ENCODE data around the gene TNS4.

TNS4 gene

GRCh38 chr17:40479754-40480480 lies 21.5 kb downstream of the TNS4 start:
- H3K27ac ChIP-seq (ENCODE audit: low read depth, low read length), result no peak overlapping the region
- peak overlapping the region; percentile 86 for H2BK5ac ChIP-seq (ENCODE audit: low read length)
- H3K23ac ChIP-seq (ENCODE audit: low read length), result no peak overlapping the region
- no peaks in the 10 kb centered on the region for H3K36me3 ChIP-seq (ENCODE audit: control insufficient read depth, insufficient read depth, low read length)
- peak overlapping the region; percentile 73 for H2AK5ac ChIP-seq (ENCODE audit: low read length)
- no peaks in the 10 kb centered on the region for H3K79me1 ChIP-seq (ENCODE audit: low read length)
- H3K4me2 ChIP-seq (ENCODE audit: low read length), result no peak overlapping the region
- no peak overlapping the region for H2BK15ac ChIP-seq (replicated peaks; ENCODE audit: low read depth)
- peak overlapping the region; percentile 49 for H3K4ac ChIP-seq (ENCODE audit: low read depth, low read length)
- no peaks in the 10 kb centered on the region for H3K79me2 ChIP-seq (ENCODE audit: control insufficient read depth, insufficient read depth, low read length)
- H4K5ac ChIP-seq (ENCODE audit: low read length), result no peak overlapping the region
- peak overlapping the region; percentile 57 for H3K18ac ChIP-seq (ENCODE audit: low read length)
- WGBS (ENCODE audit: extremely low coverage, insufficient coverage, low lambda C conversion rate), result no CpG with 5 or more reads among the region's 9 CpGs
- peaks cover 26% of the 10 kb centered on the region for H3K4me1 ChIP-seq (ENCODE audit: control insufficient read depth, low read depth, low read length)
- H4K8ac ChIP-seq (ENCODE audit: low read depth, low read length), result no peak overlapping the region
- no peak for DNase-seq
- peak overlapping the region; percentile 1 for H3K9ac ChIP-seq (ENCODE audit: low read length)
- no peak overlapping the region for H3K4me3 ChIP-seq (ENCODE audit: low read length)
- peak overlapping the region; percentile 63 for H3K56ac ChIP-seq (ENCODE audit: low read length)
- H3K27me3 ChIP-seq (ENCODE audit: insufficient read depth, low read length, poor library complexity), result no peaks in the 10 kb centered on the region
- H2BK120ac ChIP-seq (ENCODE audit: low read depth, low read length), result peak overlapping the region; percentile 14

- Histone ChIP-seq H3K4me3 (ENCODE audit: low read length) (no peak overlapping the region), H3K4ac (ENCODE audit: low read depth, low read length) (no peak overlapping the region), H2BK120ac (ENCODE audit: low read depth, low read length) (no peak overlapping the region), H3K4me2 (ENCODE audit: low read length) (no peak overlapping the region), H3K79me2 (ENCODE audit: control insufficient read depth, insufficient read depth, low read length) (no peaks in the 10 kb centered on the region), H3K56ac (ENCODE audit: low read length) (no peak overlapping the region), H2AK5ac (ENCODE audit: low read length) (no peak overlapping the region), H2BK15ac (replicated peaks; ENCODE audit: low read depth) (no peak overlapping the region), H3K79me1 (ENCODE audit: low read length) (no peaks in the 10 kb centered on the region), H3K27me3 (ENCODE audit: insufficient read depth, low read length, poor library complexity) (no peaks in the 10 kb centered on the region), H3K4me1 (ENCODE audit: control insufficient read depth, low read depth, low read length) (peaks cover 14% of the 10 kb centered on the region), H2BK5ac (ENCODE audit: low read length) (no peak overlapping the region), H3K18ac (ENCODE audit: low read length) (no peak overlapping the region), H3K27ac (ENCODE audit: low read depth, low read length) (no peak overlapping the region), H4K8ac (ENCODE audit: low read depth, low read length) (no peak overlapping the region), H4K5ac (ENCODE audit: low read length) (no peak overlapping the region), H3K9ac (ENCODE audit: low read length) (no peak overlapping the region), H3K36me3 (ENCODE audit: control insufficient read depth, insufficient read depth, low read length) (no peaks in the 10 kb centered on the region), H3K23ac (ENCODE audit: low read length) (no peak overlapping the region)
- no peak for DNase-seq
- no CpG with 5 or more reads among the region's 13 CpGs for WGBS (ENCODE audit: extremely low coverage, insufficient coverage, low lambda C conversion rate)
Observed at GRCh38 chr17:40478486-40478885, 22.9 kb downstream of the TNS4 start.

GRCh38 chr17:40477796-40478195 lies 23.6 kb downstream of the TNS4 start:
- no peak overlapping the region for H3K56ac ChIP-seq (ENCODE audit: low read length)
- no CpG with 5 or more reads among the region's 1 CpG for WGBS (ENCODE audit: extremely low coverage, insufficient coverage, low lambda C conversion rate)
- H2BK5ac ChIP-seq (ENCODE audit: low read length), result no peak overlapping the region
- H3K4me1 ChIP-seq (ENCODE audit: control insufficient read depth, low read depth, low read length), result peaks cover 12% of the 10 kb centered on the region
- no peak overlapping the region for H3K4ac ChIP-seq (ENCODE audit: low read depth, low read length)
- H3K4me3 ChIP-seq (ENCODE audit: low read length), result no peak overlapping the region
- H3K23ac ChIP-seq (ENCODE audit: low read length), result no peak overlapping the region
- H2BK15ac ChIP-seq (replicated peaks; ENCODE audit: low read depth), result no peak overlapping the region
- H4K5ac ChIP-seq (ENCODE audit: low read length), result no peak overlapping the region
- no peak overlapping the region for H3K27ac ChIP-seq (ENCODE audit: low read depth, low read length)
- no peak overlapping the region for H2AK5ac ChIP-seq (ENCODE audit: low read length)
- H3K9ac ChIP-seq (ENCODE audit: low read length), result no peak overlapping the region
- no peaks in the 10 kb centered on the region for H3K79me2 ChIP-seq (ENCODE audit: control insufficient read depth, insufficient read depth, low read length)
- H3K79me1 ChIP-seq (ENCODE audit: low read length), result no peaks in the 10 kb centered on the region
- no peaks in the 10 kb centered on the region for H3K36me3 ChIP-seq (ENCODE audit: control insufficient read depth, insufficient read depth, low read length)
- H4K8ac ChIP-seq (ENCODE audit: low read depth, low read length), result no peak overlapping the region
- H3K4me2 ChIP-seq (ENCODE audit: low read length), result no peak overlapping the region
- no peak overlapping the region for H3K18ac ChIP-seq (ENCODE audit: low read length)
- H2BK120ac ChIP-seq (ENCODE audit: low read depth, low read length), result no peak overlapping the region
- no peaks in the 10 kb centered on the region for H3K27me3 ChIP-seq (ENCODE audit: insufficient read depth, low read length, poor library complexity)
- no peak for DNase-seq

GRCh38 chr17:40475234-40475908 lies 26.1 kb downstream of the TNS4 start:
- no peak overlapping the region for H3K23ac ChIP-seq (ENCODE audit: low read length)
- no peaks in the 10 kb centered on the region for H3K79me2 ChIP-seq (ENCODE audit: control insufficient read depth, insufficient read depth, low read length)
- peak overlapping the region; percentile 72 for H3K56ac ChIP-seq (ENCODE audit: low read length)
- H3K4me3 ChIP-seq (ENCODE audit: low read length), result no peak overlapping the region
- peaks cover 7% of the 10 kb centered on the region for H3K4me1 ChIP-seq (ENCODE audit: control insufficient read depth, low read depth, low read length)
- no peak for DNase-seq
- H2BK15ac ChIP-seq (replicated peaks; ENCODE audit: low read depth), result no peak overlapping the region
- H4K5ac ChIP-seq (ENCODE audit: low read length), result no peak overlapping the region
- no peak overlapping the region for H2BK120ac ChIP-seq (ENCODE audit: low read depth, low read length)
- WGBS (ENCODE audit: extremely low coverage, insufficient coverage, low lambda C conversion rate), result no CpG with 5 or more reads among the region's 18 CpGs
- H3K27me3 ChIP-seq (ENCODE audit: insufficient read depth, low read length, poor library complexity), result no peaks in the 10 kb centered on the region
- no peaks in the 10 kb centered on the region for H3K79me1 ChIP-seq (ENCODE audit: low read length)
- H4K8ac ChIP-seq (ENCODE audit: low read depth, low read length), result no peak overlapping the region
- H3K36me3 ChIP-seq (ENCODE audit: control insufficient read depth, insufficient read depth, low read length), result no peaks in the 10 kb centered on the region
- H3K18ac ChIP-seq (ENCODE audit: low read length), result peak overlapping the region; percentile 51
- no peak overlapping the region for H2AK5ac ChIP-seq (ENCODE audit: low read length)
- H3K27ac ChIP-seq (ENCODE audit: low read depth, low read length), result no peak overlapping the region
- peak overlapping the region; percentile 21 for H3K4ac ChIP-seq (ENCODE audit: low read depth, low read length)
- H3K4me2 ChIP-seq (ENCODE audit: low read length), result no peak overlapping the region
- peak overlapping the region; percentile 17 for H2BK5ac ChIP-seq (ENCODE audit: low read length)
- H3K9ac ChIP-seq (ENCODE audit: low read length), result peak overlapping the region; percentile 42

GRCh38 chr17:40474419-40475002 lies 26.9 kb downstream of the TNS4 start:
- Histone ChIP-seq H3K27ac (ENCODE audit: low read depth, low read length) (no peak overlapping the region), H2BK120ac (ENCODE audit: low read depth, low read length) (no peak overlapping the region), H3K9ac (ENCODE audit: low read length) (peak overlapping the region; percentile 54), H3K4me1 (ENCODE audit: control insufficient read depth, low read depth, low read length) (peaks cover 2% of the 10 kb centered on the region), H3K4me2 (ENCODE audit: low read length) (no peak overlapping the region), H3K18ac (ENCODE audit: low read length) (no peak overlapping the region), H3K27me3 (ENCODE audit: insufficient read depth, low read length, poor library complexity) (no peaks in the 10 kb centered on the region), H3K79me2 (ENCODE audit: control insufficient read depth, insufficient read depth, low read length) (no peaks in the 10 kb centered on the region), H2BK5ac (ENCODE audit: low read length) (no peak overlapping the region), H4K5ac (ENCODE audit: low read length) (no peak overlapping the region), H3K79me1 (ENCODE audit: low read length) (no peaks in the 10 kb centered on the region), H3K56ac (ENCODE audit: low read length) (peak overlapping the region; percentile 35), H3K23ac (ENCODE audit: low read length) (no peak overlapping the region), H3K4ac (ENCODE audit: low read depth, low read length) (no peak overlapping the region), H4K8ac (ENCODE audit: low read depth, low read length) (no peak overlapping the region), H2AK5ac (ENCODE audit: low read length) (no peak overlapping the region), H3K4me3 (ENCODE audit: low read length) (no peak overlapping the region), H2BK15ac (replicated peaks; ENCODE audit: low read depth) (no peak overlapping the region), H3K36me3 (ENCODE audit: control insufficient read depth, insufficient read depth, low read length) (no peaks in the 10 kb centered on the region)
- WGBS (ENCODE audit: extremely low coverage, insufficient coverage, low lambda C conversion rate), result no CpG with 5 or more reads among the region's 9 CpGs
- no peak for DNase-seq
